H9 (cell line): ENCODE measurements around the gene GOLT1A. TPM values are rescaled to one million over a fixed set of nuclear protein-coding genes. Genes with fewer than 3 reads are reported as not detected.

ENCODE experiments used
- DNase-seq: peaks from one replicate; pipeline ENCODE4 v3.0.0-alpha.2; 2017
- H2AFZ ChIP-seq: one replicate; pipeline ENCODE4 v1.6.1; 2013; ENCODE audit warnings: mild to moderate bottlenecking, low read length, control low read depth, moderate library complexity
- H2AK5ac ChIP-seq: 2 replicates; pipeline ENCODE4 v1.6.1; 2013; ENCODE audit warnings: low read length, control low read depth, mixed read lengths; ENCODE audit not compliant: insufficient read length
- H2BK120ac ChIP-seq: one replicate; pipeline ENCODE4 v1.6.1; 2013; ENCODE audit warnings: low read depth, mild to moderate bottlenecking, low read length, control low read depth, inconsistent platforms; ENCODE audit not compliant: poor library complexity, severe bottlenecking
- H2BK12ac ChIP-seq: 2 replicates; pipeline ENCODE4 v1.6.1; 2013; ENCODE audit warnings: low read length, control low read depth, mixed read lengths, low read depth; ENCODE audit not compliant: insufficient read length
- H2BK15ac ChIP-seq: 2 replicates; pipeline ENCODE4 v1.6.1; 2013; ENCODE audit warnings: low read depth, low read length, control low read depth
- H2BK20ac ChIP-seq: one replicate; pipeline ENCODE4 v1.6.1; 2013; ENCODE audit warnings: low read depth, mild to moderate bottlenecking, low read length, control low read depth, inconsistent platforms; ENCODE audit not compliant: poor library complexity, severe bottlenecking
- H2BK5ac ChIP-seq: 2 replicates; pipeline ENCODE4 v1.6.1; 2013; ENCODE audit warnings: low read length, control low read depth, mixed read lengths; ENCODE audit not compliant: insufficient read length
- H3K14ac ChIP-seq: 2 replicates; pipeline ENCODE4 v1.6.1; 2013; ENCODE audit warnings: low read length, control low read depth; ENCODE audit not compliant: insufficient read depth
- H3K18ac ChIP-seq: 2 replicates; pipeline ENCODE4 v1.6.1; 2013; ENCODE audit warnings: low read depth, mild to moderate bottlenecking, mixed read lengths, low read length, control low read depth; ENCODE audit not compliant: insufficient read length
- H3K23ac ChIP-seq: 2 replicates; pipeline ENCODE4 v1.6.1; 2013; ENCODE audit warnings: low read length, control low read depth, mixed read lengths, low read depth; ENCODE audit not compliant: insufficient read length
- H3K23me2 ChIP-seq: 2 replicates; pipeline ENCODE4 v1.6.1; 2013; ENCODE audit warnings: low read depth, mild to moderate bottlenecking, mixed read lengths, low read length, control low read depth; ENCODE audit not compliant: insufficient read length, poor library complexity, severe bottlenecking
- H3K27ac ChIP-seq: 2 replicates; pipeline ENCODE4 v1.5.1; 2013; ENCODE audit warnings: low read length, control low read depth, mixed read lengths, low read depth; ENCODE audit not compliant: insufficient read length
- H3K27me3 ChIP-seq: 2 replicates; pipeline ENCODE4 v1.6.1; 2013; ENCODE audit warnings: low read length, control low read depth, inconsistent platforms; ENCODE audit not compliant: insufficient read depth
- H3K4ac ChIP-seq: 2 replicates; pipeline ENCODE4 v1.6.1; 2013; ENCODE audit warnings: low read depth, mild to moderate bottlenecking, control low read depth, inconsistent platforms, low read length, moderate library complexity
- H3K4me1 ChIP-seq: 2 replicates; pipeline ENCODE4 v1.6.1; 2013; ENCODE audit warnings: low read length, control low read depth, inconsistent platforms; ENCODE audit not compliant: insufficient read depth
- H3K4me2 ChIP-seq: 2 replicates; pipeline ENCODE4 v1.6.1; 2013; ENCODE audit warnings: low read length, control low read depth, mixed read lengths; ENCODE audit not compliant: insufficient read length, insufficient read depth
- H3K56ac ChIP-seq: 2 replicates; pipeline ENCODE4 v1.6.1; 2013; ENCODE audit warnings: low read depth, mild to moderate bottlenecking, mixed read lengths, low read length, control low read depth; ENCODE audit not compliant: insufficient read length
- H3K79me1 ChIP-seq: 2 replicates; pipeline ENCODE4 v1.6.1; 2013; ENCODE audit warnings: low read depth, mild to moderate bottlenecking, moderate library complexity, low read length, control low read depth, inconsistent platforms; ENCODE audit not compliant: insufficient read depth, poor library complexity, severe bottlenecking
- H3K79me2 ChIP-seq: 2 replicates; pipeline ENCODE4 v1.6.1; 2013; ENCODE audit warnings: low read length, control low read depth, inconsistent platforms; ENCODE audit not compliant: insufficient read depth
- H3K9ac ChIP-seq: 2 replicates; pipeline ENCODE4 v1.6.1; 2013; ENCODE audit warnings: low read length, control low read depth, mixed read lengths; ENCODE audit not compliant: insufficient read length; ENCODE audit errors: extremely low read depth
- H3K9me3 ChIP-seq: one replicate; pipeline ENCODE4 v1.6.1; 2013; ENCODE audit warnings: low read depth, low read length, inconsistent platforms; ENCODE audit not compliant: control insufficient read depth
- H3T11ph ChIP-seq: one replicate; pipeline ENCODE4 v1.6.1; 2013; ENCODE audit warnings: mild to moderate bottlenecking, low read length, control low read depth, inconsistent platforms
- H4K20me1 ChIP-seq: one replicate; pipeline ENCODE4 v1.6.1; 2013; ENCODE audit not compliant: control insufficient read depth, insufficient read length, insufficient read depth
- H4K5ac ChIP-seq: 2 replicates; pipeline ENCODE4 v1.6.1; 2013; ENCODE audit warnings: low read depth, mild to moderate bottlenecking, mixed read lengths, low read length, control low read depth; ENCODE audit not compliant: insufficient read length
- H4K8ac ChIP-seq: replicated peaks from 2 replicates; pipeline ENCODE4 v1.6.1; 2013; ENCODE audit warnings: low read length, control low read depth, mixed read lengths, low read depth; ENCODE audit not compliant: insufficient read length
- H4K91ac ChIP-seq: 2 replicates; pipeline ENCODE4 v1.6.1; 2013; ENCODE audit warnings: low read depth, mild to moderate bottlenecking, moderate library complexity, mixed read lengths, low read length, control low read depth; ENCODE audit not compliant: insufficient read length
- H3K27ac Mint-ChIP-seq, 3 experiments: 2 replicates in 2 of 3; 3 replicates in 1 of 3; pipeline ENCODE4 v1.8.0; 2020 to 2021; ENCODE audit warnings: mixed read lengths in 3 of 3, mild to moderate bottlenecking in 1 of 3, moderate library complexity in 1 of 3
- H3K27me3 Mint-ChIP-seq: 2 replicates; pipeline ENCODE4 v1.8.0; 2021; ENCODE audit warnings: low read depth, mild to moderate bottlenecking, moderate library complexity, mixed read lengths
- H3K36me3 Mint-ChIP-seq, 3 experiments: 2 replicates in 2 of 3; 3 replicates in 1 of 3; pipeline ENCODE4 v1.8.0; 2020 to 2021; ENCODE audit warnings: low read depth in 3 of 3, mixed read lengths in 3 of 3; ENCODE audit not compliant: insufficient read depth in 1 of 3
- H3K4me1 Mint-ChIP-seq, 2 experiments: 2 replicates each; pipeline ENCODE4 v1.8.0; 2020; ENCODE audit warnings: mixed read lengths in 2 of 2
- H3K4me3 Mint-ChIP-seq, 2 experiments: 2 replicates in 1 of 2; 3 replicates in 1 of 2; pipeline ENCODE4 v1.8.0; 2020 to 2021; ENCODE audit warnings: mild to moderate bottlenecking in 2 of 2, mixed read lengths in 2 of 2, moderate library complexity in 1 of 2
- H3K9me3 Mint-ChIP-seq, 2 experiments: 2 replicates in 1 of 2; 3 replicates in 1 of 2; pipeline ENCODE4 v1.8.0; 2020; ENCODE audit warnings: mild to moderate bottlenecking in 2 of 2, mixed read lengths in 2 of 2, moderate library complexity in 1 of 2
- WGBS: extraction: QIAGEN DNeasy Blood & Tissue Kit; methylation state at CpG from one replicate; pipeline ENCODE4 v1.1.7; 2013; ENCODE audit warnings: missing lambda C conversion rate, low lambda C conversion rate, mixed read lengths; ENCODE audit not compliant: insufficient read length; ENCODE audit errors: extremely low coverage; 5-methylcytosine and 5-hydroxymethylcytosine counted together
- total RNA-seq: library from RNA; stranded (reverse); gene quantifications from 2 replicates; pipeline ENCODE4 v1.2.1, GENCODE V29; 2021
- TF ChIP-seq, protein P1 (sequence below): fragments of 200-600 bp; sonication (generic); conservative IDR thresholded peaks from 3 replicates; pipeline ENCODE4 v1.8.0; 2021; ENCODE audit warnings: antibody characterized with exemption, mild to moderate bottlenecking

The GOLT1A gene
- total RNA-seq, 1 experiment from 2014 or later: 4.2 TPM

GRCh38 chr1:204194771-204195170 lies 19.0 kb downstream of the GOLT1A start:
- no CpG with 5 or more reads among the region's 7 CpGs for WGBS
- H3T11ph ChIP-seq: no peak overlapping the region
- H2BK120ac ChIP-seq: no peak overlapping the region
- peaks cover 0 to 5% of the 10 kb centered on the region in 2 experiments; a peak in 1 of 5 replicates for H3K9me3 Mint-ChIP-seq
- no peaks in the 10 kb centered on the region; the same call in 1 of the 2 replicates for H3K4me1 ChIP-seq
- no peak overlapping the region for H3K9ac ChIP-seq
- peak overlapping the region in 1 of 3 experiments; percentile 4; a peak in 1 of 7 replicates for H3K27ac Mint-ChIP-seq
- H3K23me2 ChIP-seq: no peaks in the 10 kb centered on the region
- H3K56ac ChIP-seq: no peak overlapping the region
- no peak overlapping the region for H2BK15ac ChIP-seq
- H3K18ac ChIP-seq: no peak overlapping the region
- H2BK12ac ChIP-seq: no peak overlapping the region
- H3K14ac ChIP-seq: no peak overlapping the region; the same call in 1 of the 2 replicates
- H3K4me2 ChIP-seq: no peak overlapping the region
- H3K79me1 ChIP-seq: no peaks in the 10 kb centered on the region
- no peak overlapping the region for H2AFZ ChIP-seq
- H3K27me3 Mint-ChIP-seq: peaks cover 45% of the 10 kb centered on the region
- peak overlapping the region; percentile 8 for H3K23ac ChIP-seq
- peak overlapping the region; percentile 70 for H4K8ac ChIP-seq
- no peak overlapping the region for H3K27ac ChIP-seq
- peaks cover 12 to 21% of the 10 kb centered on the region in 2 experiments for H3K4me1 Mint-ChIP-seq
- no peak overlapping the region for H2BK5ac ChIP-seq
- no peak overlapping the region for H3K4ac ChIP-seq
- H4K5ac ChIP-seq: peak overlapping the region; percentile 11
- H4K91ac ChIP-seq: no peak overlapping the region
- H2AK5ac ChIP-seq: no peak overlapping the region
- no peaks in the 10 kb centered on the region for H3K79me2 ChIP-seq
- TF ChIP-seq, protein P1, sequence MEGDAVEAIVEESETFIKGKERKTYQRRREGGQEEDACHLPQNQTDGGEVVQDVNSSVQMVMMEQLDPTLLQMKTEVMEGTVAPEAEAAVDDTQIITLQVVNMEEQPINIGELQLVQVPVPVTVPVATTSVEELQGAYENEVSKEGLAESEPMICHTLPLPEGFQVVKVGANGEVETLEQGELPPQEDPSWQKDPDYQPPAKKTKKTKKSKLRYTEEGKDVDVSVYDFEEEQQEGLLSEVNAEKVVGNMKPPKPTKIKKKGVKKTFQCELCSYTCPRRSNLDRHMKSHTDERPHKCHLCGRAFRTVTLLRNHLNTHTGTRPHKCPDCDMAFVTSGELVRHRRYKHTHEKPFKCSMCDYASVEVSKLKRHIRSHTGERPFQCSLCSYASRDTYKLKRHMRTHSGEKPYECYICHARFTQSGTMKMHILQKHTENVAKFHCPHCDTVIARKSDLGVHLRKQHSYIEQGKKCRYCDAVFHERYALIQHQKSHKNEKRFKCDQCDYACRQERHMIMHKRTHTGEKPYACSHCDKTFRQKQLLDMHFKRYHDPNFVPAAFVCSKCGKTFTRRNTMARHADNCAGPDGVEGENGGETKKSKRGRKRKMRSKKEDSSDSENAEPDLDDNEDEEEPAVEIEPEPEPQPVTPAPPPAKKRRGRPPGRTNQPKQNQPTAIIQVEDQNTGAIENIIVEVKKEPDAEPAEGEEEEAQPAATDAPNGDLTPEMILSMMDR: no peak
- DNase-seq: no peak
- H4K20me1 ChIP-seq: no peaks in the 10 kb centered on the region
- H3K4me3 Mint-ChIP-seq: peak overlapping the region in 1 of 2 experiments; percentile 8; a peak in 2 of 5 replicates
- no peaks in the 10 kb centered on the region; a peak in 2 of 7 replicates for H3K36me3 Mint-ChIP-seq
- no peak overlapping the region for H2BK20ac ChIP-seq
- H3K27me3 ChIP-seq: no peaks in the 10 kb centered on the region
- H3K9me3 ChIP-seq: no peaks in the 10 kb centered on the region
